Retinal pigment epithelial cell (primary cell): Measurements from ENCODE around the gene DNM1.
A peak's percentile ranks its signal among the peaks of the same experiment; 100 is the strongest.

Experiments
- DNase-seq: peaks from one replicate; pipeline ENCODE4 v3.0.0-alpha.2; 2010; ENCODE audit warnings: low read depth
- H3K4me3 ChIP-seq: 2 replicates; pipeline ENCODE4 v1.5.1; 2011; ENCODE audit warnings: mild to moderate bottlenecking, low read length, control low read depth, moderate library complexity
- TF ChIP-seq, protein P1 (sequence below): conservative IDR thresholded peaks from 2 replicates; pipeline ENCODE4 v1.5.1; 2011; ENCODE audit warnings: low read depth, low read length, control low read depth, inconsistent platforms

Gene DNM1

DNA sequence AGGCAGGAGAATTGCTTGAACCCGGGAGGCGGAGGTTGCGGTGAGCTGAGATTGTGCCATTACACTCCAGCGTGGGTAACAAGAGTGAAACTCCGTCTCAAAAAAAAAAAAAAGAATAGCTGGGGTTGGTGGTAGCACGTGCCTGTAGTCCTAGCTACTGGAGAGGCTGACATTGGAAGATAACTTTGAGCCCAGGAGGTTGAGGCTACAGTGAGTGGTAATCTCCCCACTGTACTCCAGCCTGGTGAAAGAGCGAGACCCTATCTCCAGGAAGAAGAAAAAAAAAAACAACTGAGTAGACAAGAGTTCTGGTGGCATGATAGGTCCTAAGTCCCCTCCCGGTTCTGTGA lies 46.4 kb downstream of the DNM1 start:
- H3K4me3 ChIP-seq = no peak overlapping the region
- TF ChIP-seq, protein P1, sequence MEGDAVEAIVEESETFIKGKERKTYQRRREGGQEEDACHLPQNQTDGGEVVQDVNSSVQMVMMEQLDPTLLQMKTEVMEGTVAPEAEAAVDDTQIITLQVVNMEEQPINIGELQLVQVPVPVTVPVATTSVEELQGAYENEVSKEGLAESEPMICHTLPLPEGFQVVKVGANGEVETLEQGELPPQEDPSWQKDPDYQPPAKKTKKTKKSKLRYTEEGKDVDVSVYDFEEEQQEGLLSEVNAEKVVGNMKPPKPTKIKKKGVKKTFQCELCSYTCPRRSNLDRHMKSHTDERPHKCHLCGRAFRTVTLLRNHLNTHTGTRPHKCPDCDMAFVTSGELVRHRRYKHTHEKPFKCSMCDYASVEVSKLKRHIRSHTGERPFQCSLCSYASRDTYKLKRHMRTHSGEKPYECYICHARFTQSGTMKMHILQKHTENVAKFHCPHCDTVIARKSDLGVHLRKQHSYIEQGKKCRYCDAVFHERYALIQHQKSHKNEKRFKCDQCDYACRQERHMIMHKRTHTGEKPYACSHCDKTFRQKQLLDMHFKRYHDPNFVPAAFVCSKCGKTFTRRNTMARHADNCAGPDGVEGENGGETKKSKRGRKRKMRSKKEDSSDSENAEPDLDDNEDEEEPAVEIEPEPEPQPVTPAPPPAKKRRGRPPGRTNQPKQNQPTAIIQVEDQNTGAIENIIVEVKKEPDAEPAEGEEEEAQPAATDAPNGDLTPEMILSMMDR = no peak
- DNase-seq = no peak

DNA sequence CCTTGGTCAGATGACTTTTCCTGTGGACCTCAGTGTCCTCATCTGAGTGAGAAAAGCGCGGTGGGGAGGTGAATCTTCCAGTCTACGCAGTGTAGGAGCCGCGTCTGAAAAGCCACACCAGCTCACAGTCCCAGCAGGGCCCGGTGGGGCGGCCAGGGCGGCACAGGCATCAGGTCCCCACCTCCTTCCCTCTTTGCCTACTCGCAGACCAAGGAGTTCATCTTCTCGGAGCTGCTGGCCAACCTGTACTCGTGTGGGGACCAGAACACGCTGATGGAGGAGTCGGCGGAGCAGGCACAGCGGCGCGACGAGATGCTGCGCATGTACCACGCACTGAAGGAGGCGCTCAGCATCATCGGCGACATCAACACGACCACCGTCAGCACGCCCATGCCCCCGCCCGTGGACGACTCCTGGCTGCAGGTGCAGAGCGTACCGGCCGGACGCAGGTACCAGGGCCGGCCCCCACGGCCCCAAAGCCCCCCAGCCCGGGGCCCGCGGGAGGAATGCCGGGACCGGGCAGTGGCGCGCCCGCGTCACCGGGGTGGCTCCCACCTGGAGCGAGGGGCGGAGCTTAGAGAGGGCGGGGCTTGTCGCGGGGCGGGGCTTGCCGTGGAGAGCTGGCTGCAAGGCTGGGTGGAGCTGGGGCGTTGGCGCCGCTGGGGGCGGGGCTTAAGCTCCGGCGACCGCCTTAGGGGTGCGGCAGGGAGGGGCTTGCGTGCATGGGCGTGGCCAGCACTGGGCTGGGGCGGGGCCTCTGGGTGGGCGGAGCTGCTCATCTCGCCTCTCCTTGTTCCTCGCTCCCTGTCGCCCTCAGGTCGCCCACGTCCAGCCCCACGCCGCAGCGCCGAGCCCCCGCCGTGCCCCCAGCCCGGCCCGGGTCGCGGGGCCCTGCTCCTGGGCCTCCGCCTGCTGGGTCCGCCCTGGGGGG lies 47.0 kb downstream of the DNM1 start:
- DNase-seq = no peak
- H3K4me3 ChIP-seq = peak overlapping the region; percentile 6
- TF ChIP-seq, protein P1 = no peak

DNA sequence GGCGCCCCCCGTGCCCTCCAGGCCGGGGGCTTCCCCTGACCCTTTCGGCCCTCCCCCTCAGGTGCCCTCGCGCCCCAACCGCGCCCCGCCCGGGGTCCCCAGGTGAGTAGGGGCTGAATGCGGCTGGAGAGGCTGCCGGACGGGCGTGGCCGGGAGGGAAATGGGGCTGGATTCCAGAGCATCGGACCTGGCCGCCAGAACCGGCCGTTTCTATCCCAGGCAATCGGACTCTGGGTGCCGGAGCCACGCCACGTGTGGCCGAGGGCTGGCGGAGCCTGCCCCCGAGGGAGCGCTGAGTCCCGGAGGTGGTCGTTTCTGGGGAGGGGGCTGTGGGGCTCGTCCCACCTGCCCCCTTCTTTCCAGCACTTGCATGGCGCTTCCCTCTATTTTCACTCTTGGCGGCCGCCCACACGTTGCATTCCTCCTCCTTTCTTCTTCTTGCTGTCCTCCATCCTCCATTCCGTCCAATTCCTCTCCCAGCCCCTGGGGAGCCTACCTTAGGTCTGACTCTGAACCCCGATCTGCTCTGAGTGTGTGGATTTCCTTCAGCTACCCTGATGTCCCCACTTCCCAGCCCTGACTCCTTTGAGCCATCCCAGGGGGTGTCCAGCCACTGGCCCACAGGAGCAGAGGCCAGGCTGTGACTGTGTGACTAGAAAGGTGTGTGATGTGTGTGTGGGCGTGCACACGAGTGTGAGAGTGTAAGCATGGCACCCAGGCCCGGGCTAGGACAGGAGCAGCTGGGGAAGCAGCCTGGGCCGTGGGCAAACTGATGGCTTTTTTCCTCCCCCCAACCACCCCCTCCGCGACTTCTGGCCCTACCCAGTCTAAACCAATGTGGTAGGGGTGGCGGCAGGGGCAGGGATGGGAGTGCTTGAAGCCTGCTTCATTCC lies 47.9 kb downstream of the DNM1 start:
- DNase-seq = no peak
- H3K4me3 ChIP-seq = no peak overlapping the region
- TF ChIP-seq, protein P1 = no peak

DNA sequence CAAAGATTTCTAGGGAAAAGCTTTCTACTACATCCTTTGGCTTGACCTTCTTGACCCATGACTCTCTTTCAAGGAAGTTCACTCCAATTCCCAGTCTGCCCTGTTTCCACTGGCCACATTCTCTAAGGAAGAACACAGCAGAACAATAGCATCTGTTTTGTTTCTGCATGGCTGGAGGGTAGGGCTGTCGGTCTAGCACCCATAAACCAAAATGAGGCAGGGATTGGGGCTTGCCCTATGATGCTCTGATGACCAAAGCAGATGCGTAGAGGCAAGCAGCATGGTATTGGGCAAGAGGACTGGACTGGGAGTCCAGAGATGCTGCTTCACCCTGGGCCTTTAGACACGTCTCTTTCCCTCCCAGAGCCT lies 48.5 kb downstream of the DNM1 start:
- no peak overlapping the region for H3K4me3 ChIP-seq
- no peak for DNase-seq
- TF ChIP-seq, protein P1 = no peak

DNA sequence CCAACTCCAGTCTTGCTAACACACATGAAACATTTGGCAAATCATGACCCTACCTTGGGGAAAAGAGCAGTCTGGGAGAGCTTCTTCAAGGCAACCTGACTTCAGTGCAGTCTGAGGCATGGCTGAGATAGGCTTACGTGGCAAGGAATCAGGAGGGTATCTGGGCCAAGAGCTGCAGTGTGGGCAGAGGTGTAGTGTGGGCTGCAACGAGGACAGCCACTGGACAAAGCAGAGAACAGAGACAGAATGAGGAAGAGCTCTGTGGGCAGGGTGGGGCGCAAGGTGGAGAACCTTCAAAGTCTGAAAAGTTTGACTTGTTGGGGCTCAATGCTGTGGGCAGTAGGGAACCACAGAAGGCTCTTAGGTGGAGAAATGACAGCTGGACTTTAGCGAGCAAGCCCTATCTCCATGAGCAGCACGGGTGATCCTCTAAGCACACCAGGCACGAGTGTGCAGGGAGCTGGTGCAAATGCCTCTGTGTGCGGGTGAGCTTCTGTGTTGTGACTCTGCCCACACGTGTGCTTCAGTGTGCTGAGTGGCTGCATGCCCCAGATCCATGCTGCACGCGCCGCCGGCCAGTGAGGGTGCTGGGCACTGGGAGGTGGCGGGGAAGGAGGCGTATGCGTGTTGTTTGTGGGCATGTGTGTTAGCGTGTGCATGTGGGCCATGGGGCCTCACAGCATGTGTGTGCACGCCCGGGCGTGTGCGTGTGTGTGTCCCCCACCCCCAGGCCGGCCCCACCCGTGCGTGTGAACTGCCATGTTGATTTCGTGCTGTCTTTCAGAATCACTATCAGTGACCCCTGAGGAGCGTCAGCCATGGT lies 49.3 kb downstream of the DNM1 start:
- TF ChIP-seq, protein P1 = no peak
- H3K4me3 ChIP-seq = no peak overlapping the region
- no peak for DNase-seq

DNA sequence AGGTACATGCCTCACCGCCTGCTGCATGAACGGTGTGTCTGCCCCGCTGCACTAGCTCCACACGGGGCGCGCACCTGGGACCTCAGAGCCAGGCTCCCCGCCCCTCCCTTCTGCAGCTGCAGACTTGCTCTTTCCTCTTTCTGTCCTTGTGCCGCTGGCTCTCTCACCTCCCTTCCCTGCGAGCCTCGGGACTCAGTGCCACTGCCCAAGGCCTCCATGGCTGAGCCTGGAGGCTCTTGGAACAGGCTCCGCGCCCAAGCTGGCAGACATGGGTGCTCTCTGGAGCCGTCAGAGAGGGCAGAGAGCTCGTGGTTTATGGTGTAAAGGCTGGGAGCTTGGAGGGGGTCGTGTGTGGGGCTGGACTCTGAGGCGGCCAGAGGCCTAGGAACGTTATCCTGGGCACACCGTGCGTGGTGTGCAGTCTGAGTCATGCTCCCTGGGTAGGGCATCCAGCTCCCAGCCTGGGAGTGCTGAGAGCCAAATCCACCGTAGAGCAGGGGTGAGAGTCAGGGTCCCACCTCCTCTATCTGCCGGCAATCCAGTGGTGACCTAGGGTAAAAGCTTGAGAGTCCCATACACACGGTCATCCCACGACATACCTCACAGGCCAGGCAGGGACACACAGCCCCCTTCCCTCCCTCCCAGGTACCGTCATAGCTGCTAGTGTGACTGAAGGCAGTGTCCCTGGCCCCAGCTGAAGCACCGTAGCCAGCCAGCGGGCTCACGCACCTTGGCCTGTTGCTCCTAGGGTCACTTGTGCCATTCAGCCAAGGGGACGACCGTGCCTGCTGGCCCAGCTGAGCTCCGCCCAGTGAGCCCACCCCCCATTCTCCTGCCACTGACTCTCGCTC lies 50.2 kb downstream of the DNM1 start:
- no peak for DNase-seq
- TF ChIP-seq, protein P1 = no peak
- no peak overlapping the region for H3K4me3 ChIP-seq
